Stimulated activated CD8-positive, alpha-beta memory T cell treated with anti-CD3 and anti-CD28 coated beads, Interleukin-15, amount 100 ng/mL, for 4 hours (primary cell): ENCODE results near the gene COA3.
A peak's percentile ranks its signal among the peaks of the same experiment; 100 is the strongest.
"Not testable (repeated sequence)": the region's sequence is repeated elsewhere in the genome, so short reads cannot be mapped to it uniquely, and the experiment has no call there.

Experiments used
- DNase-seq, 2 donors: peaks; one replicate each; pipeline ENCODE4 v3.0.0-alpha.2; 2020; ENCODE audit warnings: low read depth in 2 of 2

The COA3 gene

DNA sequence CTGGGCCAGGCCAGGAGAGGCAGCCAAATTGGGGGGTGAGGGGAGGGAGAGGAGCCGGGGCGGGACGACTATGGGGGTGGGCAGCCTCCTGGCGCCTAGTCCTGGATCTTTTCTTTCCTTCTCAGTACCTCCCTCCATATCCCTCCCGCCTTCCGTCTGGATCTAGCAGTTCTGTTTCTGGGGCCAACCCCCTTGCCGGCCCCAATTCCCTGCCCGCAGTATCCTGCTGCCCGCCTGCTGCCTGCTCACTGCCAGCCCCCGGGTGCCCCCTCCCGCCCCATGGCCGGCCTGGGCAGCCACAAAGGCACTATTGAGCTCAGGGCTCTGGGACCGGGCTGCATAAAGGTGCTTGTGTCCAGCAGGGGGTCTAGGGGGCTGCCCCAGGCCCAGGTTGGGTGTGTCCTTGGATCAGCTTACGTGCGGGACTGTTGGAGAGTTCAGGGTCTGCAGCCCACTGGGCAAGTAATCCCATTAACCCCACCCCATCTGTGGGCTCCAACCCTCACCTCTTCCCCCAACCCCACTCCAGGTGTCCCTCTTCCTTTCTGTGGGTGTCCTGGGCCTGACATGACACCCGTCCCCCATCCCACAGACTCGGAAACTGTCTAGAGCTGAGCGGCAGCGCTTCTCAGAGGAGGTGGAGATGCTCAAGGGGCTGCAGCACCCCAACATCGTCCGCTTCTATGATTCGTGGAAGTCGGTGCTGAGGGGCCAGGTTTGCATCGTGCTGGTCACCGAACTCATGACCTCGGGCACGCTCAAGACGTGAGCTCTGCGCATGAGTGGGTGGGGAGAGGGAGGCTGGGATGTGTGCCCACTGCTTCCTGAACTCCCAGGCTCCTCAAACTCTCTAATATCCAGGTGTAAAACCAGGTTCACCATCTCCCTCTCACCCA is 16.1 kb downstream of the COA3 start:
- DNase-seq: no peak

- DNase-seq: no peak
These were observed 16.8 kb downstream of the COA3 start for GRCh38 chr17:42781639-42782165.

DNA sequence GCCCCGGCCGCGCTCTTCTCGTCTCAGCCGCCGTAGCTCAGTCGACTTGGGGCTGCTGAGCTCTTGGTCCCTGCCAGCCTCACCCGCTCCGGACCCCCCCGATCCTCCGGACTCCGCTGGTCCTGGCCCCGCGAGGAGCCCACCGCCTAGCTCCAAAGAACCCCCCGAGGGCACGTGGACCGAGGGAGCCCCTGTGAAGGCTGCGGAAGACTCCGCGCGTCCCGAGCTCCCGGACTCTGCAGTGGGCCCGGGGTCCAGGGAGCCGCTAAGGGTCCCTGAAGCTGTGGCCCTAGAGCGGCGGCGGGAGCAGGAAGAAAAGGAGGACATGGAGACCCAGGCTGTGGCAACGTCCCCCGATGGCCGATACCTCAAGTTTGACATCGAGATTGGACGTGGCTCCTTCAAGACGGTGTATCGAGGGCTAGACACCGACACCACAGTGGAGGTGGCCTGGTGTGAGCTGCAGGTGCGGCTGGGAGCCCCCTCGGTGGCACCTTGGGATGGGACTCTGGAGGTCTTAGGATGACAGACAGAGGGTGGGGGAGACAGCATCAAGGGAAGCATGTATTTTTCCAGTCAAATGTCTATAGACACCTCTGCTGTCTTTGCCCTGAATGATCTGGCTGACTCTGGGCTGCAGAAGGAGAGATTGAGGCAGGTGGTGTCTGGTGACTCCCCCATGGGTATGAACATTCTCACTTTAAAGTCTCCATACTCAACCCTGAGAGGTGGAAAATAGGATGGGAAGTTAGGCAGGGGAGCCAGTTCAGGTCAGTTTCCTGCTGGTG is 17.5 kb downstream of the COA3 start:
- DNase-seq: no peak

GRCh38 chr17:42779936-42780850 is 18.3 kb downstream of the COA3 start, which contains the start of gene WNK4:
WNK4 (plus strand) TSS chr17:42780610; CDS start chr17:42780699, 89 bp downstream.
- DNase-seq: no peak

- no peak for DNase-seq
These were observed 19.1 kb downstream of the COA3 start for GRCh38 chr17:42779304-42779935.

GRCh38 chr17:42778570-42778969 is 19.9 kb downstream of the COA3 start:
- no peak for DNase-seq

- DNase-seq: no peak
These were observed 22.9 kb downstream of the COA3 start for GRCh38 chr17:42775534-42776098.

- DNase-seq: no peak
These were observed 24.3 kb downstream of the COA3 start for GRCh38 chr17:42774066-42774745.

DNA sequence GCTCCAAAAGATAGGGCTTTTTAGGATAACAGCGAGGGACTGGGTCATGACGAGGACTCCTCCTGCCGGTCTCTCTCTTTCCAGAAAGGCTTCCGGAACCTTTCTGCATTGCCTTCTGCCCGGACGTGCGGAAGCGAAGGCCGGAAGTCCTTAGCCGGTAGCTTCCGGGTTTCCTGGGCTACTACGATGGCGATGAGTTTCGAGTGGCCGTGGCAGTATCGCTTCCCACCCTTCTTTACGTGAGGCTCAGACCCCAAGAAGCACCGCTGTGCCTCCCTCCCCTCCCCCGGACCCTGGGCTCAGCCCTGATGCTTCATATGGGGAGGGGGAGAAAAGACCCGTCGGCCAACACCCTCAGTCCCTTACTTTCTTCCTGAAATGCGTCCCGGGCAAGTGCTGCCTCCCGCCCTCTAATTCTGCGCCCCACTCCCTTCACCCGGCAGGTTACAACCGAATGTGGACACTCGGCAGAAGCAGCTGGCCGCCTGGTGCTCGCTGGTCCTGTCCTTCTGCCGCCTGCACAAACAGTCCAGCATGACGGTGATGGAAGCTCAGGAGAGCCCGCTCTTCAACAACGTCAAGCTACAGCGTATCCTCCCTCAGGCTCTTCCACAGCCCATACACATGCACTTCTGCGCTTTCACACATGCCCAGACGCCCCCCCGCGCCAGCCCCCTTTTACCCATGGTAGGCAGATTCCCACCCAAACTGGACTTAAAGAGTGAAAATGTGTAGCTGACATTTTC is 25.0 kb downstream of the COA3 start, which contains the start of gene VPS25:
TSS of gene VPS25 (plus strand) at position 160 of the 746 bp plus-strand sequence. CDS start at position 187, 27 bp downstream.
- peak; percentile 49 to 51 for DNase-seq

DNA sequence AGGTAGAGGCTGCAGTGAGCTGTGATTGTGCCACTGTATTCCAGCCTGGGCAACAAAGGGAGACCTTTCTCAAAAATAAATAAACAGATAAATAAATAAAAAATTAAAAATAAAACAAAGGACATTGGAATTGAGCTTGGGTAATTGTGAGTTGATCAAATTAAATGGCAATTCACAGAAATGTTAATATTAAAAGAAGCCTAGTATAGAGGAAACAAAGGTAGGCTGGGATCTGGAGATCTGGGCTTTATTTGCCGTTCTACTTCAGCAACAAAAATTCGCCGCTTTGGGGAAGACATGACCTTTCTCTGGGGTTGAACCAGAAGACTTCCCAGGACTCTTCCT is 25.6 kb downstream of the COA3 start:
- no peak for DNase-seq

GRCh38 chr17:42769964-42770363 is 28.5 kb downstream of the COA3 start:
- DNase-seq: not testable (repeated sequence)

DNA sequence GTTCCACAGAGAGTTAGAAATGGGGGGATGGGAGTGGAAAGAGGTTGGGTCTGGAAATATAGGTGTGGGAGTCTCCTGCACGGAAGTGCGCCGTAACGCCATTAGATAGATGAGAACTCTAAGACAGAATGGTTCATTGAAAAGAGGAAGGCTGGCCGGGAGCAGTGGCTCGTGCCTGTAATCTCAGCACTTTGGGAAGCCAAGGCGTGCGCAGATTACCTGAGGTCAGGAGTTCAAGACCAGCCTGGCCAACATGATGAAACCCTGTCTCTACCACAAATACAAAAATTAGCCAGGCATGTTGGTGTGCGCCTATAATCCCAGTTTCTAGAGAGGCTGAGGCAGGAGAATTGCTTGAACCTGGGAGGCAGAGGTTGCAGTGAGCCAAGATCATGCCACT is 30.5 kb downstream of the COA3 start:
- not testable (repeated sequence) for DNase-seq

DNA sequence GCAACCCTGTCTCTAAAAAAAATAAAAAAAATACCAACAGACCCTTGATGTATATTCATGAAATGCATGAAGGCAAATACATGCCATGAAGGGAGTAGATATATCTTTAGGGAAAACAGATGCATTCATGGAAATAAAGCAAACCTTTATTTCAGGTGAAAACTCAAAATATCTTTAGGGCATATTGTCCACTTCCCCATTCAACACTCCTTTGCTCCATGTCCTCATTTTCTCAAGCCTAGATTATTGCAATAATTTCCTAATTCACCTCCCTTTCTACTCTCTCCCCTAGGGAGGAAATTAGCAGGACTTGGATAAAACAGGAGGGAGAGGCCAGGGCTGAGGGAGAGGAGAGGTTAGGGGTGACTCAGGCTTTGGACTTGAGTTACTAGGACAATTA is 31.0 kb downstream of the COA3 start:
- DNase-seq: no peak

DNA sequence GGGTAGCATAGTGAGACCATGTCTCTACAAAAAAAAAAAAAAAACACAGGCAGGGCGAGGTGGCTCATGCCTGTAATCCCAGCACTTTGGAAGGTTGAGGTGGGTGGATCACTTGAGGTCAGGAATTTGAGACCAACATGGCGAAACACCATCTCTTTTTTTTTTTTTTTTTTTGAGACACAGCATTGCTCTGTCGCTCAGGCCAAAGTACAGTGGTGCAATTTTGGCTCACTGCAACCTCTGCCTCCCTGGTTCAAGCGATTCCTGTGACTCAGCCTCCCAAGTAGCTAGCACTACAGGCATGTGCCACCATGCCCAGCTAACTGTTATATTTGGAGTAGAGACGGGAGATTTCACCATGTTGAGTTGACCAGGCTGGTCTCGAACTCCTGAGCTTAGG is 32.4 kb downstream of the COA3 start:
- no peak for DNase-seq

DNA sequence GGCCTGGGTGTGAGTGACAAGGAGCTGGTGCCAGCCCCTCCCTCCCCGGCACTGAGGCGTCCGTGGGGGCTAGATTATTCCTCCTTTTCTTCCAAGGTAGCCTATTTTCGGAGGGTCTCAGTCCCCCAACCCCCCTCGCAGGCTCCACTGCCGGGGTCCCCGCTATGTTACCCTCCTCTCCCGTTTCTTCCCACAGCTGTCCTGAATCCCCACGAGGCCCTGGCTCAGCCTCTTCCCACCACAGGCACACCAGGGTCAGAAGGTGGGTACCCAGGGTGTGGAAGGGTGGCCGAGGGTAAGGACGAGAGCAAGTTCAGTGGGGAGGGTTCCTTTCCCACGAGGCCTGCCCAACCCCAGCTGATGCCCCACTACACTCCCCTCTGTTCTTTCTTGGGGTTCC is 36.9 kb downstream of the COA3 start:
- DNase-seq: no peak

GRCh38 chr17:42760652-42761581 is 37.6 kb downstream of the COA3 start, which contains the start of gene RAMP2:
RAMP2 (plus strand) TSS chr17:42761227; CDS start chr17:42761262, 35 bp downstream.
- no peak for DNase-seq

DNA sequence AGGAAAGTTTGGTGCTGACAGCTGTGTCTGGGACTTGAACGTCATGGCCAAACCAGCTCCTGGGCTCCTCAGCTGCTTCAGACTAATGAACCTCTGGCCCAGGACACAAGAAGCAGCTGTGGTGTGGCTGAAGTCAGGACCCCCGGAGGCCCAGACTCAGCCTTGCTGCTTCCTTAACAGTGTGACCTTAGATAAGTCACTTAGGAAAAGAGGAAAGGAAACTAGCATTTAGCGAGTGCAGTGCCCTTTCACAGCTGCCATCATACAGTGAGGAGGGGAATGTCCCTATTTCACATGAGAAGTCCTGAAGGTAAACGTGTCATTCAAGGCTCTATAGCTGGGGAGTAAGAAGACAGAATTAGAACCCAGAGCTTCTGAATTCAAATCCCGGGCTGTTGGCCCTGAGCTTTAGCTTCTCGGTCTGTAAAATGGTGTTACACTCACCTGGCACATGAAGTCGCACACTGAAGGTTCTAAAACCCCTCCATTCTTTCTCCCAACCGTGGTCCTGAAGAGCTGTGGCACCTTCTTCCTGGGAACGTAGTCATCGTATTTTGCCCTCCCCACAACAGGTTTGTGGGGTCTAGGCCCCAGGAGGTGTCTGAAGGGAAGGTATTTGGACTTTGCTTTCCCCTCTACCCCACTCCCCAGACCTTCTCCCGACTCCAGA is 38.4 kb downstream of the COA3 start:
- DNase-seq: no peak
